ENCODE data around the gene SIAH1. TPM values are rescaled to one million over a fixed set of nuclear protein-coding genes. Genes with fewer than 3 reads are reported as not detected.

Gene SIAH1
- total RNA-seq, 6 experiments from 2014 or later: 8.1 to 14.0 (median 11.5) TPM

- intact Hi-C loops (cut with DNase I): no loop called here
- H3K4me3 ChIP-seq: no peak overlapping the region
- H3K27me3 ChIP-seq: no peaks in the 10 kb centered on the region
- no peaks in the 10 kb centered on the region for H3K9me3 ChIP-seq
- WGBS (ENCODE audit: insufficient coverage, low coverage, low lambda C conversion rate, missing lambda C conversion rate): 85% methylated on average over 4 of the region's 9 CpGs
- no peak overlapping the region for H3K27ac ChIP-seq
- no peak for DNase-seq
- H3K4me1 ChIP-seq: peaks cover 0 to 22% (median 0%) of the 10 kb centered on the region in 4 donors
- peak in 1 of 4 donors; percentile 12 for ATAC-seq
- peaks cover 0 to 53% (median 25%) of the 10 kb centered on the region in 4 donors for H3K36me3 ChIP-seq
- TF ChIP-seq POLR2A (IDR thresholded peaks at IDR 0.05) (no peak), CTCF (IDR thresholded peaks at IDR 0.05) (no peak)
Observed at GRCh38 chr16:48334325-48334724, 50.9 kb downstream of the SIAH1 start.

GRCh38 chr16:48332978-48333377, 52.2 kb downstream of the SIAH1 start:
- H3K4me3 ChIP-seq: no peak overlapping the region
- no peaks in the 10 kb centered on the region for H3K9me3 ChIP-seq
- intact Hi-C loops (cut with DNase I): no loop called here
- no peak for DNase-seq
- no peaks in the 10 kb centered on the region for H3K27me3 ChIP-seq
- peaks cover 0 to 24% (median 0%) of the 10 kb centered on the region in 4 donors for H3K4me1 ChIP-seq
- TF ChIP-seq POLR2A (IDR thresholded peaks at IDR 0.05) (no peak), CTCF (IDR thresholded peaks at IDR 0.05) (no peak)
- 69% methylated on average over 5 of the region's 5 CpGs for WGBS (ENCODE audit: insufficient coverage, low coverage, low lambda C conversion rate, missing lambda C conversion rate)
- H3K36me3 ChIP-seq: peaks cover 0 to 47% (median 23%) of the 10 kb centered on the region in 4 donors
- H3K27ac ChIP-seq: no peak overlapping the region
- peak in 1 of 4 donors; percentile 28 for ATAC-seq

- TF ChIP-seq CTCF (IDR thresholded peaks at IDR 0.05): no peak
- TF ChIP-seq POLR2A (IDR thresholded peaks at IDR 0.05): no peak
- Histone ChIP-seq H3K27me3 (no peaks in the 10 kb centered on the region), H3K27ac (no peak overlapping the region), H3K4me3 (no peak overlapping the region), H3K36me3 (peaks cover 0 to 25% (median 18%) of the 10 kb centered on the region in 4 donors), H3K4me1 (peaks cover 0 to 24% (median 1%) of the 10 kb centered on the region in 4 donors), H3K9me3 (no peaks in the 10 kb centered on the region)
- intact Hi-C loops (cut with DNase I): no loop called here
- DNase-seq: no peak
- peak; percentile 37 to 75 (median 46) for ATAC-seq
- WGBS (ENCODE audit: insufficient coverage, low coverage, low lambda C conversion rate, missing lambda C conversion rate): 29% methylated on average over 3 of the region's 3 CpGs
Observed at GRCh38 chr16:48330841-48331192, 54.4 kb downstream of the SIAH1 start.

- intact Hi-C loops (cut with DNase I): no loop called here
- no peaks in the 10 kb centered on the region for H3K27me3 ChIP-seq
- no peak overlapping the region for H3K4me3 ChIP-seq
- peaks cover 0 to 24% (median 1%) of the 10 kb centered on the region in 4 donors for H3K4me1 ChIP-seq
- no peak overlapping the region for H3K27ac ChIP-seq
- no peaks in the 10 kb centered on the region for H3K9me3 ChIP-seq
- H3K36me3 ChIP-seq: peaks cover 0 to 20% (median 16%) of the 10 kb centered on the region in 4 donors
- peak in 2 of 4 donors; percentile 45 to 47 for ATAC-seq
- TF ChIP-seq POLR2A (IDR thresholded peaks at IDR 0.05) (no peak), CTCF (IDR thresholded peaks at IDR 0.05) (no peak)
- 100% methylated on average over 1 of the region's 2 CpGs for WGBS (ENCODE audit: insufficient coverage, low coverage, low lambda C conversion rate, missing lambda C conversion rate)
- DNase-seq: no peak
Observed at GRCh38 chr16:48330189-48330840, 54.9 kb downstream of the SIAH1 start.

All from right lobe of liver (tissue), 6 donors.